ENCODE measurements around the gene BLM. TPM values are rescaled to one million over a fixed set of nuclear protein-coding genes. Genes with fewer than 3 reads are reported as not detected.
"Not testable (repeated sequence)": the region's sequence is repeated elsewhere in the genome, so short reads cannot be mapped to it uniquely, and the experiment has no call there.

BLM gene
- total RNA-seq, 1 donor from 2014 or later = 3.3 TPM

DNA sequence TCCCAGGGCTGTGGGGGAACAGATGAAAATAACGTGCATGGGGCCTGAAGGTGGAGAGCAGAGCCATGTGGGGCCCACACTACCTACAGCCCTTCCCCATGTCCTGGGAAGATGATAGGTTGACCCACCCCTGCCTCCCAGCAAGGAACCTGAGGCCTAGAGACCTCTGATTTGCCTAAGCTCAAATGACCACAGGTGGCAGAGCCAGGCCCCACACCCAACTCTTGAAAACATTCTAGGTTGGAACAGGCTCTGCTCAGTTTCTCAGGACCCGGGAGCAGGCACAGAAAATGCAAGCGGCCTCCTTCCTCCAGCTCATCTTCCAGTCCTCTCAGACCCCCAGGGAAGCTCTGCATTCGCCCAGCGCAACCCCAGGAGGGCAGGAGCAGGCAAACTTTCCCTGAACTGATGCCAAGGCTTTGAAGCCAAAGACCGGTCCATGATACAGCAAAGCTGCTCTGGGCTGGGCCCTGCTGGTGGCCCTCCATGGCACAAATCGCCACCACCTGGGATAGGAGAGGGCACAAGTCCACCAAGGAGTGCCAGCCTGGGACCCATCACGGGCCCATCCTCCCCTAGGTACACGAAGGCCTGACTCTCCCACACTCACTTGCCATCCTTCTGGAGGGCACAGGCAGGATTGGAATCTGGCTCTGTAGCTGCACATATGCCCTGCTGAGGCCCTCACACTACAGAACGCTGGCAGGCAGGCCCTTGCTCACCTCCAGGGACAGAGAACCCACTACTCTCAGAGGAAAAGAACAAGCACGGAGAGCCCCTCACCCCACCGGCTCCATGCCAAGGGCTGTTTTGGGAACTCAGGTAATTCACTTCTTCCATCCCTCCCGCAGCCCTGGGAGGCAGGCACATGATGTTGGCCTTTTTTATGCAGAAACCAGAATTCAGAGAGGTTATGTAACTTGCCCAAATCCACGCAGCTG lies 100.2 kb downstream of the BLM start:
- no peak for FAIRE-seq
- no peak for DNase-seq (ENCODE audit: low spot score in 2 of 2)

GRCh38 chr15:90818251-90819210 lies 101.4 kb downstream of the BLM start:
- FAIRE-seq (no peak), DNase-seq (ENCODE audit: low spot score in 2 of 2) (no peak)

GRCh38 chr15:90819390-90819789 lies 102.2 kb downstream of the BLM start:
- no peak for FAIRE-seq
- no peak for DNase-seq (ENCODE audit: low spot score in 2 of 2)

GRCh38 chr15:90819850-90820249 lies 102.7 kb downstream of the BLM start:
- FAIRE-seq (no peak), DNase-seq (ENCODE audit: low spot score in 2 of 2) (no peak)

DNA sequence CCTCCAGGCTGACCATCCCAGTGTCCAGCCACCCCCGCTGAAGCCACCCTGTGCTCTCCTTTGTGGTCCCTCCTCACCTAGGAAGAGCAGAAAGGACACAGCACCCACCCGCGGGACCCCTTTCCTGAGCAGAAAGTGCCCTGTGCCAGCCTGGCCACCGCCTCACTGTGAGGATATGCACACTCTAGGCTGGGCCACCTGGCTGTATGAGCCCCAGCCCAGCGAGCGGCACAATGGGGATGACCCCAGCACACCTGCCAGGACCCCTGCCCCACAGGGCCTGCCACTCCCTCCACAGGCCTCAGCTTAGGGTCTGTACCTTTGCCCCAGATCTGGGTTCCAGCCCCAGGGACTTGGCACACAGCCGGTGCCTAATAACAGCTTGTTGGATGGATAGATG lies 103.3 kb downstream of the BLM start:
- DNase-seq (ENCODE audit: low spot score in 2 of 2) (no peak), FAIRE-seq (no peak)

DNA sequence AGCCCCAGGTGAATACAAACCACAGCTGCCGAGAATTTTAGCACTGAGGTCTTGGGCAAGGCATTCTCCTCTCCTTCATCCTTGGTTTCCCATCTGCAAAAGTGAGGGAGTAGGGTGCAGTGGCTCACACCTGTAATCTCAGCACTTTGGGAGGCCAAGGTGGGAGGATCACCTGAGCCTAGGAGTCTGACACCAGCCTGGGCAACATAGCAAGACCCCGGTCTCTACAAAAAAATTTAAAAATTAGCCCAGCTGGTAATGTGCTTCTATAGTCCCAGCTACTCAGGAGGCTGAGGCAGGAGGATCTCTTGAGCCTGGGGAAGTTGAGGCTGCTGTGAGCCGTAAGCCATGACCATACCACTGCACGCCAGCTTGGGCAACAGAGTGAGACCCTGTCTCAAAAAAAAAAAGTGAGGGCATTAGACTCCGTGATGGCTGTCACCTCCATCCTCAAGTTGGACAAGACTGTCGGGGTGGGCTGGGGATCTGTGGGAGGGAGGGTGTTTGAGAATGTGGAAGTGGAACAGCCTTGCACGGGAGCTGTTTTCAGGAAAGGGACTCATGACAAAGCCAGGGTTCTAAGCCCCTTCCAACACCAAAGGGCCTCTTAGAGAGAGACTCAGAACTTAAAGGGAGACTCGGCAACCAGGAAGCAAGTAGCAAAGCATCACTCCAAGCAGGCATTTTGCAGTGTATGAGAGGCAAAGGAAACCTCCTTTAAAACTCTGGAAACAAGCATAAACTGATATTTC lies 105.2 kb downstream of the BLM start:
- no peak for FAIRE-seq

GRCh38 chr15:90823455-90823974 lies 106.4 kb downstream of the BLM start:
- FAIRE-seq (no peak), DNase-seq (ENCODE audit: low spot score in 2 of 2) (no peak)

More for the DNA sequence above, 105.2 kb downstream of the BLM start:
- no peak for DNase-seq (ENCODE audit: low spot score in 2 of 2)

GRCh38 chr15:90825115-90825899 lies 108.2 kb downstream of the BLM start:
- not testable (repeated sequence) for FAIRE-seq; DNase-seq (ENCODE audit: low spot score in 2 of 2)

- not testable (repeated sequence) for FAIRE-seq; DNase-seq (ENCODE audit: low spot score in 2 of 2)
Observed at GRCh38 chr15:90826206-90826885, 109.2 kb downstream of the BLM start.

DNA sequence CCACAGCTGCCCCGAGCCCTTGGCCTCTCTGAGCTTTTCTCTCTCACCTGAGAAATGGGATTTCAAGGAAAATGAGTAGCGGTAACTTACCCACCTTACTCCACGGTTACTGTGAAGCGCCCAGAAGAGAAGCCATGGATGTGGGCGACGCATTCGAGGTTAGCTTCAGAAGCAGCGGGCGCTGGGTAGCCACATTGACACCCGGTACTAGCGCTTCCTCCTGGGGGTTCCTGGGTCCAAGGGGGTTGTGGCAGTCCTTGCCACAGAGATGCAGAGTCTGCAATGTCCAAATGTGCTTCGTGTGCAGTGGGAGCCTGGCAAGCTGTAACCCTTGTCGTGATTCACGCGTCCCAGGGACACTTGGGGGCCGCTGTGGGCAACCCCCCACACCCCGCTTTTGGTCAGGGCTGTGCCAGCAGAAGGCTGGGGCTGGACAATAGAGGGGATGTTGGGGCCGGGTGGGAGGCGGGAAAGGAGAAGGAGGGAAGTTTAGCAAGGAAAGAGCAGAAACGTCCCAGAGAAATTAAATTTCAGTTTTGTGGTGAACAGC lies 109.8 kb downstream of the BLM start:
- FAIRE-seq = no peak
- DNase-seq (ENCODE audit: low spot score in 2 of 2) = no peak

- no peak for FAIRE-seq
- DNase-seq (ENCODE audit: low spot score in 2 of 2) = no peak
Observed at GRCh38 chr15:90828111-90828510, 111.0 kb downstream of the BLM start.

DNA sequence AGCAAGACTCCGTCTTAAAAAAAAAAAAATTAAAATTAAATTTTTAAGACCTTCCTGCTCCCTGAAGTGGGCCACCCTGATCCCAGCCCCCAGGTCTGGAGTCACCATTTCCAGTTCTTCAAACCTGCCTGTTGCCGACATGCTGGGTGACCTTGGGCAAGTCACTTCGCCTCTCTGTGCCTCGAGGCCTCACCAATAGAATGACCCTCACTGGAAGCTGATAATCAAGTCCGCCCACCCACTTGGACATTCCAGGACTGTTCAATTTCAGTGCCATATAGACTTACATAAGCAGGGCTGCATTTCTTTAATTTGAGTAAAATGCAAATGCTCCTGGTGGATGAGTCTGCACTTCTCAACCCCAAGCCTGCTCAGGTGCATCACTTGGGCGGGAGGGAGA lies 112.0 kb downstream of the BLM start:
- FAIRE-seq (no peak), DNase-seq (ENCODE audit: low spot score in 2 of 2) (no peak)

DNA sequence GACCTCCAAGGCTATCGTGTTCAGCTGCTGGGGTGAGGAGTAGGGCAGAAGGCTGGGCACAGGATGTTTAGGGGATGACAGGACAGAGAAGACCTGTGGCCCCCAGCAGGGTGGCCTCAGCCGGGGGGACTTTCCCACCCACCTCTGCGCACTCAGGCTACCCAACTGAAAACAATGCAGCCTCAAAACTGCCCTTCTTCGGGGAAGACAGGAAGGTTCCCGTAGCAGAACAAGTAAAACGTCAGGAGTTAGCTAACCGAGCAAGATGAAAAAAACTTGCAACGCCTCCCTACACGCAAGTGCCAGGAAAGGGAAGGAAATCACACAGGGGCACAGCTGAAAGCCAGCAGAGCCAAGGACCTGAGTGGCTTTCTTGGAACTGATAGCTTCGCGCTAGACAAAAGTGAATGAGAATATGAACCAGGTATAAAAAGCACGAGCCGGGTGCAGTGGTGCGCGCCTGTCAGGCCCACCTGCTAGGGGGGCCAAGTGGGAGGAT lies 112.8 kb downstream of the BLM start:
- DNase-seq (ENCODE audit: low spot score in 2 of 2) (no peak), FAIRE-seq (no peak)

DNA sequence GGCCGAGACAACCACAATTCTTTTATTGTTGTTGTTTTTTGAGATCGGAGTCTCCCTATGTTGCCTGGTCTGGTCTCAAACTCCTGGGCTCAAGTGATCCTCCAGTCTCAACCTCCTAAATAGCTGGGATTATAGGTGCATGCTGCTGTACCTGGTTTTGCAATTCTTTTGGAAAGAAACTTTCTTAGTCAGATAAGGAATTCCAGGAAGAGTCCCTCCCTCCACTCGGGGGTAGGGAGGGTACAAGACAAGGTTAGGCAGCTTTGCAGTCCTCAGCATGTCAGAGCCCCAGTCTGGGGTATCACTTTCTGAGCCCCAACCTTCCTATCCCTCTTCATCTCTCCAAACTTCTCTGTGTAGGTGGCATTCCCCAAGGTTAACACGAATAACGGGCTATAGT lies 117.5 kb downstream of the BLM start:
- DNase-seq (ENCODE audit: low spot score in 2 of 2) (no peak), FAIRE-seq (no peak)

DNA sequence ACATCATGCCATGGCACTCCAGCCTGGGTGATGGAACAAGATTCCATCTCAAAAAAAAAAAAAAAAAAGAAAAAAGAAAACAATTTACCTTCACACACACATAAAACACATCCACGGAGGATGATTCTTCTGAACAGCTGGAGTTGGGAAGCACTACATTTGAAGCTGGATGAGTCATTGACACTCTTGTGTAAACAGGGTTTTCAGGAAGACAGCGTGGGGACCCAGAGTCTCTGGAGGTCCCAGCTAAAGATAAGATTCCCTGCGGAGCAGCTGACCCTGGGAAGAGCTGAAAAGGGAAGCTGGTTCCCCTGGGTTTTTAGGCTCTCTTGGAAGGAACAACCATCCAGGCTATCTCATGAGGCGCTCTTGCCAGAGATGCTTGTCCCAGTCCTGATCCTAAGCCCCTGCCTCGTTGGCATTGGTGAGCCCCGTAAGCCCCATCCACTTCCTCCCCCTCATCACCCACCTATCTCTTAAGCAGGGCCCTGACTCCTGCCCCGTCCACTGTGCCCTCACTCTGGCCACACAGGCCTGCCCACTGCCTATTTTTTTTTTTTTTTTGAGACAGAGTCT lies 119.2 kb downstream of the BLM start:
- DNase-seq (ENCODE audit: low spot score in 2 of 2) (no peak), FAIRE-seq (no peak)

DNA sequence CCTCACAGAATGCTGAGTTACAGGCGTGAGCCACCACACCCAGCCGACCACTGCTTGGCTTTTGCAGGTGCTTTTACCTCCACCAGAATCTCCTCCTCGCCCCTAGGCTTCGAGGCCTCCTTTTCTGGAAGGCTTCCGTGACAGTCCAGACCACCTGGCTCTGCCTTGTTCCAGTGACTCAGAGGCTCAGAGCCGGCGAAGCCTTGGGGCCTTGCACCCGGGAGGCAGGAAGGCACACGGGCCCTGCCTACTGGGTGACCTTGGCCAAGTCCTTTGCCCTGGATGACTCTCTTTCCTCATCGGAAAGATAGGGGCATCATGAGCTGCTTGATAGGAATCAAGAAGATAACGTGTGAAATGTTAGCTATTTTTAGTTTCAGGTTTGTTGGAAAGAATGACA lies 119.9 kb downstream of the BLM start:
- DNase-seq (ENCODE audit: low spot score in 2 of 2) (no peak), FAIRE-seq (no peak)

DNA sequence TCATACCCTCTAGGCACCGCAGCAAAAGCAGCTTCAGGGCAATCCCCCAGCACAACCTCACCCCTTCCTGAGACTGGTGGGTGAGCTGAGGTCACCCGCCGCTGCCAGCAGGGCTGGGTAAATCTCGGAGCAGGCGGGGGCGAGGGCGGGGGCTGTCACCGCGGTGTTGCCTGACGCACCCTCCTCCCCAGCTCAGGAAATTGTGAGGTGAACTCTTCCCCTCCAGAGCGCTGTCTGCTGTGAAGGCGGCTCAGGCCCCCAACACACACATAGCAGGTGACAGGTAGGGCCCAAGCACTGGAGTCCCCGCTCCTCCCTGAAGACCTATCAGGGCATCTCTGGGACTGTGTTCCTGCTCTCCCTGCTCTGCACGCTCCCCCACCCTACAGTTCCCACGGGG lies 121.0 kb downstream of the BLM start:
- DNase-seq (ENCODE audit: low spot score in 2 of 2) (no peak), FAIRE-seq (no peak)

GRCh38 chr15:90838544-90838943 lies 121.4 kb downstream of the BLM start:
- FAIRE-seq (no peak), DNase-seq (ENCODE audit: low spot score in 2 of 2) (no peak)

Data from frontal cortex (tissue), 4 donors.